Astrocyte of the cerebellum (primary cell): Measurements from ENCODE around the gene IGFBP2.
A peak's percentile ranks its signal among the peaks of the same experiment; 100 is the strongest.

Experiments used
- DNase-seq: peaks from one replicate; pipeline ENCODE4 v3.0.0-alpha.2; 2011; ENCODE audit warnings: low read depth
- H3K4me3 ChIP-seq: 2 replicates; pipeline ENCODE4 v1.5.1; 2011; ENCODE audit warnings: mild to moderate bottlenecking, low read depth, low read length, moderate library complexity
- CTCF ChIP-seq: IDR thresholded peaks from 2 replicates; pipeline ENCODE4 v1.5.1; 2012; ENCODE audit warnings: low read length, low read depth, moderate library complexity, mild to moderate bottlenecking; ENCODE audit errors: missing control alignments
- in situ Hi-C: cut with HindIII; loops from 2 replicates; pipeline ENCODE4 v1.10.0; 2017; ENCODE audit warnings: low sequenced_read_pairs

The IGFBP2 gene

GRCh38 chr2:216679658-216680024, 46.4 kb downstream of the IGFBP2 start:
- no peak for TF ChIP-seq CTCF
- no peak for DNase-seq
- H3K4me3 ChIP-seq, result no peak overlapping the region
- in situ Hi-C loops, result no loop called here

GRCh38 chr2:216680951-216681629, 47.9 kb downstream of the IGFBP2 start:
- DNase-seq, result no peak
- no peak overlapping the region for H3K4me3 ChIP-seq
- no peak for TF ChIP-seq CTCF
- in situ Hi-C loops, result no loop called here

- TF ChIP-seq CTCF, result no peak
- in situ Hi-C loops, result no loop called here
- no peak for DNase-seq
- H3K4me3 ChIP-seq, result no peak overlapping the region
Observed at GRCh38 chr2:216681683-216682082, 48.5 kb downstream of the IGFBP2 start.

- in situ Hi-C loops, result no loop called here
- no peak for DNase-seq
- no peak overlapping the region for H3K4me3 ChIP-seq
- no peak for TF ChIP-seq CTCF
Observed at GRCh38 chr2:216683846-216684245, 50.6 kb downstream of the IGFBP2 start.

- DNase-seq, result no peak
- no peak overlapping the region for H3K4me3 ChIP-seq
- no peak for TF ChIP-seq CTCF
- in situ Hi-C loops, result no loop called here
Observed at GRCh38 chr2:216685327-216685875, 52.2 kb downstream of the IGFBP2 start.

- H3K4me3 ChIP-seq, result no peak overlapping the region
- in situ Hi-C loops, result no loop called here
- no peak for TF ChIP-seq CTCF
- DNase-seq, result no peak
Observed at GRCh38 chr2:216687111-216687510, 53.9 kb downstream of the IGFBP2 start.

- H3K4me3 ChIP-seq, result no peak overlapping the region
- peak; percentile 50 for TF ChIP-seq CTCF
- no peak for DNase-seq
- in situ Hi-C loops, result no loop called here
Observed at GRCh38 chr2:216687646-216688045, 54.4 kb downstream of the IGFBP2 start.
